SKM-1 treated with dmso at 0.1 percent for 144 hours (cell line): ENCODE data around the gene RNF207.

Source experiments
- DNase-seq: peaks from one replicate; lab custom pipeline; 2025; ENCODE audit not compliant: unreplicated experiment; lab: John Stamatoyannopoulos, UW

RNF207 gene

DNA sequence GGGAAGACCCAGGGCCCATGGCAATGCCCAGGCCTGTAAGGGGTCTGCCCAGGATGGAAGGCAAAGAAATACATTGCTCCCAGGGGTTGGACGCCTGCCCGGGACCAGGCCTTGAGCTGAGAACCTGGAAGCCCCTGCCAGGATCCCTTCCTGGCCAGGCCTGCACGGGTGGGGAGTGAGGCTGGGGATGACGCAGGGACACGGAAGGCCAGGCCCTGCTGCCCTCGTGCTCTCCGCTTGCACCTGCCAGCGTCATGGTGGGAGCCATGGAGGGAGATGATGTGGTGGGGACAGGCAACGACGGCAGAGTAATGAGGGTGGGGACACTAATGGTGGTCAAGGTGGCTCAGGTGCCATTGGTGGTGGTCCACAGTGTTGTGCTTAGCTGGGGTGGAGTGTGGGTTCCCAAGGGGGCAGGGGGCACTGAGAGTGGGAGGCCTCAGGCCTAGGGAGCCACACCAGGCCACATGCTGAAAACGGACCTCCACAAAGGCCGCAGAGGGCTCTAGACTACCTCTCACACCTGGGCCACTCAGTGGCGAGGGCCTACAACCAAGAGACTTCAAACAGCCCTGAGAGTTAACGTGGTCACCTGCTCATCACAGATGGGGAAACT, 42.4 kb downstream of the RNF207 start:
- no peak for DNase-seq

DNA sequence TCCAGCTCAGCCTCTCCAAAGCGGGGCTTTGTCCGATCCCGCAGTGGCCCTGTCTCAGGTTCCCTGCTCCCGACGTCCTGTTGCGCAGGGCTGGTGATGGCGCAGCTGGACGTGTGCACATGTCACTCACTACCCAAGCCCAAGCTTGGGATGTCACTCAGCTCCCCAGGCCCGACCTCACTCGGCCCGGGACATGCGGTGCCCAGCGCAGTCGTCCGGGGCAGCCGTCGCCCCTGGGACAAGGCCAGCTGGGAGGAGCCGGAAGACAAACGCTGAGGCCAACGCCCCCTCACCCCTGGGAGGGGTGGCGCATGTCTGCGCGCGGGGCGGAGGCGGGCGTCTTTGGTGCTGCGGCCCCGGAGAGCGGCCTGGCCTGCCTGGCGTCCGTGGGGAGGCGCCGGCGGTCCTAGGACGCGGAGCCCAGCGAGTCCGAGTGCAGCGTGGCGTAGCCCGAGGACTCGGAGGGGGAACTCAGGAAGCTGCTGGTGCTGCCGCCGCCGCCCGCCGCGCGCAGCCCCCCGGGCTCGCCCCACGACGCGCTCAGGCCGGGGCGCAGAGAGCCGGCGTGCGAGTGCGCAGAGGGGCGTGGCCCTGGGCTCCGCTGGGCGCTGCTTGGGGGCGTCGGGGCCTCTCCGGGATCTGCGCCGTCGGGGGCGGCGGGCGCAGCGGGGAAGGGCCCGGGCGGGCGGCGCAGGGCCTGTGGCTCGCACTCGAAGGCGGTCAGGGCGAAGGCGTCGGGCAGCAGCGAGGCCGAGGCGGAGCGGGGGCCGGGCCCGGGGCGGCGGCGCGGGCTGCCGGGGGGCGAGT, 43.2 kb downstream of the RNF207 start:
- no peak for DNase-seq

DNA sequence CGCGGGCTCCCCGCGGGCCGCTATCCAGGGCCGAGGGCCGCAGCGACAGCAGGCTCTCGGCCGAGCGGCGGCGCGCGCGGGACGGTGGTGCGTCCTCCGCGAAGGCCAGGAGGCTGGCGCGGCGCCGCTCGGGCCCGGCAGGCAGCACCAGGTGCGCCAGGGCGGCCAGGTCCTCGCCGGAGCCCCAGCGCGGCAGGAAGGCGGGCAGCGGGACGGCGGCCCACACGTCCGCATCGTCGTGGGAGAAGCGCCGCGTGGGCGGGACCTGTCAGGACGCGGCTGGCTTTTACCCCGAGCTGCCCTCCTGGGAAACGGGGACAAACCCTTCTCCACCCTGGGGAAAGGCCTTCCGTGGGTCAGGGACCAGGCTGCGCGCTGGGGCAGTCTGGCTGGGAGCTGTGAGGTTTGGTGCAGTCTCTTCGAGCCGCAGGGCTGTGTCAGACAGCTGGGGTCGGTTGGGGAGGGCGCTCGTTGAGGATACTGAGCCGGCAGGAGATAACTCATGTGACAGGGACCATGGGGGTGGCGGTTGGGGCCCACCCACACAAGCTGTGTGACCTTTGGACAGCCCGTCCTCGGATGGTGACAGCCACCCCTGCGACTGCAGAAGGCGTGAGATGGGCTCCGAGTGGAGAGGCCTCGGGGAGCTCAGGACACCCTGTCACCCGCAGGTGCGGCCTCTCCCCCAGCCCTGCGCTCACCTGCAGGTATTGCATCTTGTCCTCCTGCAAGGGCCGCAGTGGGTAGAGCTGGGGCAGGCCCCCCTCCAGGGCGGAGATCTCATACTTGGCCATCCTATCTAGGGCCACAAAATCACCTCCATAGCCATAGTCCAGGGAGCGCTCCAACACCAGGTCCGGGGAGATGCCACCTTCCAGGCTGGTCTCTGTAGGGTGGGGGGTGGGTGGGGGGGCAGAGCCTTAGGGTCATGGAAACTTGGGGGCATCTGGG, 44.1 kb downstream of the RNF207 start:
- DNase-seq = no peak

DNA sequence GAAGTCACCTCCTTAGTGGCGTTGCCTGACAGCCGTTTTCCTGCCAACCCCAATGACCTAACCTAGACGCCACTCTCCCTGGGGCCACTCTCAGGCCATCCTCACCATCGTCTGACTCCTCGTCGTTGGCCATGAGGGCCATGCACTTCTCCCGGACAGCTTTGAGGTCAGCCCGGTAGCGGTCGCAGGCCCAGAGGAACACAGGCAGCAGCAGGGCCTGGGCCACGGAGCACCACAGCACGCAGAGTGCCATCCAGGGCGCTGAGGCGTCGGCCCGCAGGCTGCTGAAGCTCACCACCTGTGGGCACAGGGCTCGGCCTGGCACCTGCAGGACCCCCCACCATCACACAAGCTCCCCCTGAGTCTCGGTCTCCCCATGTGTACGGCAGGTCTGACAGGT, 45.3 kb downstream of the RNF207 start:
- DNase-seq = no peak

DNA sequence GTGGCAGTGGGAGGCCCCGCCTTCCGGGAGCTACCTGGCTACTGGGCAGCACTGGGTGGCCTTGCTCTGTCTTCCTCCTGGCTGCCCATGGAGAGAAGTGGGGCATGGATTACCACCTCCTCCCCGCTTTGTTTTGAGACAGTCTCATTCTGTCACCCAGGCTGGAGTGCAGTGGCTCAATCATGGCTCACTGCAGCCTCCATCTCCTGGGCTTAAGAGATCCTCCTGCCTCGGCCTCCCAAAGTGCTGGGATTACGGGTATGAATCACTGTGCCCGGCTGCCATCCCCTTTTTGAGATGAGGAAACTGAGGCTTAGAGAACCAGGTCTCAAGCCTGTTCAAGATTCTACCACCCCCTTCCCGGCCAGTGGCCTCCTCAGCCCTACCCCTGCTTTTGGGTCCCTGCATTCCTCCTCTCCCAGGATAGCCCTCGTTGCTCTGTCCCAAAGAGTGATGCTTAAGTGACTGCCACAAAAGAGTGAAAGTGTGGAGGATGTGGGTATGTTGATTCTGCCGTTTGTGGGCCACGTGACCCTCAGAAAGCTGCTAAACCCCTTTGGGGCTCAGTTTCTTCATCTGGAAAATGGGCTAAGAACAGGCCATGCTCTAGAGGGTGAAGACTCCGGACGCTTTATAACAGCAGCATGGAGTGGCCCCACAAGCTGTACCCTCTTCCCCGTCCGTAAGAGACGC, 45.9 kb downstream of the RNF207 start:
- no peak for DNase-seq

DNA sequence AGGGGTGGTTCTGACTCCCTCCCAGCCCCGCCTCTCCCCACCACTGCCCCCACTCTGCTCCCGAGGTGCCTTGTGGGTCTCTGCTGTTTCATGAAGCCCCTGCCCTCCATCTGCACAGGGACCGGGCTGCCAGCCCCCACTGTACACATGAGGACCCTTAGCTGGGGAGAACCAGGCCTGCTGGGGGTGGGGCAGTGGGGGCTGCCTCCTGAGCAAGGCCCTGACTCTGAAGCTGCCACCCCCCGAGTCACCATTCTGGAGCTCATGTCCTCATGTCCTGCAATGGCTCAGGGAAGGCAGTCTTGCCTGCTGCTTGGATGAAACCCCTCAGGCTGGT, 46.4 kb downstream of the RNF207 start:
- no peak for DNase-seq

DNA sequence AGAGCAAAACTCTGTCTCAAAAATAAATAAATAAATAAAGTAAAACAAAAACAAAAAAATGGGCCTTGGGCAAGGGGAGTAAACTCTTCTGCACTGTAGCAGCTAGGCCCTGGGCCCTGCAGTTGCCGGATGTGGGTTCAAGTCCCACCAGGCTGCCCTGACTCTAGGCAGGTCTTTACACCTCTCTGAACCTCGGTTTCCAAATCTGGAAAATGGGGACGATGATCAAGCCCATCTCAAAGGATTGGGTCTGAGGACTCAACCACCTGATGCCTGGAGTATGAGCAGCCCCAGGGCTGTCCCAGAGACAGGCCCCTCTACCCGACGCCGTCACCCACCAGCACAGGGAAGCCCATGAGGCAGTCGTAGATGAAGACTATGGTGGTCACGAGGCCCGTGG, 47.5 kb downstream of the RNF207 start:
- no peak for DNase-seq

DNA sequence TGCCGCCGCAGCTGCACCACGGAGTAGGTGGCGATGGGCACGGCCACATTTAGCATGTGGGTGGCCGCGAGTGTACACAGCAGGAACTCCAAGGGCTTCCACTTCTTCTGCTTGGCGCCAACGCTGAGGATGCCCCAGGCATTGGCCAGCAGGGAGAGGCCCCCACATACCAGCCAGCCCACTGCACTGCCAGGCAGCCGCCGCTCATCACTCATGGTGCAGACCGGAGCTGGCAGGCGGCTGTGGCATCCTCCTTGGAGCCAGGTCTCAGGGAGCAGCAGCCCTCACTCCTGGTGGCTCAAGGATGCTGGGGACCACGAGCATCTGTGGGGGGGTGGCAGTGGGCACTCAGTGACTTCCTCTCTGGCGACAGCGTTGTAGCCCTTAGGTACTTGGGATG, 48.8 kb downstream of the RNF207 start:
- no peak for DNase-seq

DNA sequence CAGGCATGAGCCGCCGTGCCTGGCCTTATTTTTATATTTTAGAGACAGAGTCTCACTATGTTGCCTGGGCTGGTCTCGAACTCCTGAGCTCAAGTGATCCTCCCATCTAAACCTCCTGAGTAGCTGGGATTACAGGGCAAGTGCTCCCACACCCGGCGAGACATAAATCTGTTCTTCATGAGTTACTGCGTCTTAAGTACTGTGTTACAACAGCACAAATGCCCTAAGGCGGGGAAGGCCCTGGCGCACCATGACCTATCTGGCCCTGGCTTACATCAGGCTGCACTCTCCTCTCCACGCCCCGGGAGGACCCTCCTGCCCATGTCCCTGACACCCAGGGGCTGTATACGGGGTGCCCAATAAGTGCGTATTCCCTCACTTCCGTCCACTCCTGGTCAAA, 50.7 kb downstream of the RNF207 start:
- DNase-seq = no peak

DNA sequence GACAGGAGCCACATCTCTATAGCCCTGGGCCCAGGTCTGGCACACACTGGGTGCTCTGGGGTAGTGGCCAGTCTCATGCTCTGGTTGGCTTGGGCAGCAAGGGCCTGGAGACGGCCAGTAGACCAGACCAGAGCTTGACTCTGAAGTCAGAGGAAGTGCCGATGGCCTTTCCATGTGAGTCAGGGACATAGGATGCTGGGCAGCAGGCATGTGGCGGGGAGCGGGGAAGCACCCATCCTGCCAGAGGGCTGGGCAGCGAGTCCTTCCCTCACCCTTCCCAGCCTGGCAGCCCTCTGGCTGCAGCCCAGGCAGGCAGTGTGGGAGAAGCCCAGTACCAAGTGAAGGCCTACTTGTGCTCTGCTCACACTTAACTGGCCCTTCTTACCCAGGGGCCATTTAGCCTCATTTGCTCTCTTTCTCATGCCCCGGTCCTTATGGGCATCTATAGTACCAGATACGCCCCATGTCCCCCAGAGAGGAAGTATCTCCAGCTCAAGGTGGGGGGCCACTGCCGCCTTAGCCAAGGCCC, 51.7 kb downstream of the RNF207 start:
- DNase-seq = no peak

DNA sequence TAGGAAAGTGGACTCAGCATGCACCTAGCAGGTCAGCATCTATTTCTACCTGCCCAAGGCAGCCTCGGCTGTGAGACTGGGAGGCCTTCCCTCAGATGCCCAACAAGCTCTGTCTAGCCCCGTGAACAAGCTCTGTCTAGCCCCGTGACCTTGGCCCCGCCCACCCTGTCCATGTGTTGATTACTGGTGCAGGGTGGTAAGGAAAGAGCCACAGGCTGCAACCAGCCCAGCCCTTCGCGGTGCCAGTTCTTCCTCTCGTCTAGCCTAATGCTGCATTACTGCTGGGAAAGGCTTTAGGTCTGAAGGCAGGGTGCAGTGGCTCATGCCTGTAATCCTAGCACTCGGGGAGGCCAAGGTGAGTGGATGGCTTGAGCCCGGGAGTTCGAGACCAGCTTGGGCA, 52.8 kb downstream of the RNF207 start:
- DNase-seq = no peak

DNA sequence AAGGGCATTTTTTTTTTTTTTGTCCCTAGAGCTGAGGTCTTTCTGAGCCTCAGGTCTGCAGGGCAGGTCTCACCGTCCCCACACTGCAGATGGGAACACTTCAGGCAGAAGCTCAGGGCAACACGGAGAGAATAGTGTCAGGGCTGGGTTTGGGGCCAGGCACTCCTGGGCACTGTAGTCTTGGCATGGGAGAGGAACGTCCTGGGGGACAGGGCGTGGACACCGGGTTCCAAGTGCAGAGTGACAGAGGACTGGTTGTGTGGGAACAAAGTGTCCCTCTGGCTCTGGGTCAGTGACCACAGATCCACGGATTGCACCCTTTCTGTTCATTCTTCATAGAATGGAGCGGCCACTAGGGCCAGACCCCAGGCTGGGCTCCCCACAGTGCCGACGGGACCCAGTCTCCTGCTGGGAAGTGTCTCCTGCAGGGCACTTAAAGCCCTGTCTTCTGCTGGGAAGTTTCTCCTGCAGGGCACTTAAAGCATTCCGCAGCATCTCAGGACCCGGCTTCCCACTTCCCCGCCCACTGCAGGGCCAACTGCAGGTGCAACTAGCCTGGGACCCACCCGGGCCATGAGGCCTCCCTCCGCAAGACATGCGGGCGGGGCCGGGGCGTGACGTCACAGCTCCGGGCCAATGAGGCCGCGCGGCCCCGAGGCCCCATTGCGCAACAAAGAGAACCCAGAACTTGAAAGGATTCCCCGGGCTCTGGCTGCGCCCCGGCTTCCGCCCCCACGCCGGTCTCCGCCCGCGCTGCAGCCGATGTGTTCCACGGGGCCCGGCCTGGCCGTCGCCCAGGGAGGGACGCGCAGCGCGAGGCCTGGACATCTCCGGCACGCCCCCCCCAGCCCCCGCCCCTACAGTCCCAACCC, 53.8 kb downstream of the RNF207 start:
- peak; percentile 36 for DNase-seq

DNA sequence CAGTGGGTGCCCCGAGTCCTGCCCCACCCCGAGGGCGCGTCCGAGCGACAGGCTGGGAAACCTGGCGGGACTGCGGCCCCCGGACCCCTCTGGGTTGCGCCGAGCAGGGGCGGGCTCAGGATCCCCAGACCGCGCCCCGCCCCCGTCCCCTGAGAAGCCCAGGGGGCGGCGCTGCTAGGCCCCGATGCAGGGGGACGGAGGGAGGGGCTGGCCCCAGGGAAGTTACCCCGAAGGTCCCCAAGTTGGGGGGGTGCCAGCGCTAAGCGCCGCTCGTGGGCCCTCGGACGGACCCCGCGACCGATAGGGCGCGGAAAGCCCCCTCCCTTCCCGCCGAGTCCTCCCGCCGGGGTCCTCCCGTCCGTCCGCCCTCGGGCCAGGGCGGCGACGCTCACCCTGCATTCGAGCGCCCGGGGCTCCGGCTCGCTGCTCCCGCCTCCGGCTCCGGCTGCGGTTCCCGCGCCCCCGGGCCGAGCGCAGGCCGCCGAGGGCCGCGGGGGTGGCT, 54.6 kb downstream of the RNF207 start:
- DNase-seq = no peak

DNA sequence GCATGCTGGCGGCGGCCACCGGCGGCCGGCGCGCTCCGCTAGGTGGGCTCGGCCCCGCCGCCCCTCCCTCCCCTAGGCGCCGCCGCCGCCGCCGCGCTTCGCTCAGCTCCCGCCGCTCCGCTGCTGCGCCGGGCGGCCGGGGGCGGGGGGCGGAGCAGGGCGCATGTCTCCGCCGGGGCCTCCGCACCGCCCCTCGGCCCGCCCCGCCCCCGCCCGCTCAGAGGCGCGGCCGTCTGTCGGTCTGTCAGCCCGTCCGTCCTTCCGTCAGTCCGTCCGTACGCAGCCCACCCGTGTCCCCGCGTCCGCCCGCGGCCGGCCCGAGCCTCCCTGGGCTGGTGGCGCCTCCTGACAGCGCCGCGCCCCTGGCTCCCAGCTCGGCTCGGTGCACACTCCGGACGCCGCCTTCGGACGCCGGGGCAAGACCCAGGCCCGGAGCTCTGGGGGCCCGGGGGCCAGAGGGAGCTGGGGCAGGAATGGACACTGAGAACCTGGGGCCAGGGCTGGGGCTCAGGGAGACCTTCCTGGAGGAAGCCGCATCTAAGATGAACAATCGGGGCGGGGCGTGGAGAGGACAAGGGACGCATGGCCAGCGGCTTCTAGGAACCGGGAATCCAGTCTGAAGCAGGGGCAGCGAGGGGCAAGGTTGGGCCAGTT, 55.2 kb downstream of the RNF207 start, which contains the start of gene GPR153:
TSS of gene GPR153 (minus strand) at position 138 of the 654 bp plus-strand sequence. CDS start 6,193 bp downstream, outside the sequence.
- DNase-seq = peak; percentile 4

DNA sequence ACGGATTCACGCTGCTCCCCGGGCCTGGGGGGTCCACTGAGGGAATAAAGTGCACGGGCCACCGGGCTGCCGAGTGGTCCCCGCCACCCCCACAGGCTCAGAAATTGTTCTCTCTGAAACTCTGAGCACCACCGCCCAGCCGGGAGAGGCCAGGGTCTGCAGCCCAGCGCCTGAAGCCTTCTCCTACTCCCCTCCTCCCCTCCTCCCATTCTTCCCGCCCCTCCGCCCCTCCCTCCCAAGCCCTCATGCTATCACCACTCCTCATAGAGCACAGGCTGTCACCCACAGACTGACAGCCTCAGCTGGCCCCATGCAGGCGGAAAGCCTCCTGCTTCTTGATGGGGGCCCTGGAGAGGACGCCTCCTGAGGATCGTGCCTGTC, 55.7 kb downstream of the RNF207 start:
- DNase-seq = no peak

DNA sequence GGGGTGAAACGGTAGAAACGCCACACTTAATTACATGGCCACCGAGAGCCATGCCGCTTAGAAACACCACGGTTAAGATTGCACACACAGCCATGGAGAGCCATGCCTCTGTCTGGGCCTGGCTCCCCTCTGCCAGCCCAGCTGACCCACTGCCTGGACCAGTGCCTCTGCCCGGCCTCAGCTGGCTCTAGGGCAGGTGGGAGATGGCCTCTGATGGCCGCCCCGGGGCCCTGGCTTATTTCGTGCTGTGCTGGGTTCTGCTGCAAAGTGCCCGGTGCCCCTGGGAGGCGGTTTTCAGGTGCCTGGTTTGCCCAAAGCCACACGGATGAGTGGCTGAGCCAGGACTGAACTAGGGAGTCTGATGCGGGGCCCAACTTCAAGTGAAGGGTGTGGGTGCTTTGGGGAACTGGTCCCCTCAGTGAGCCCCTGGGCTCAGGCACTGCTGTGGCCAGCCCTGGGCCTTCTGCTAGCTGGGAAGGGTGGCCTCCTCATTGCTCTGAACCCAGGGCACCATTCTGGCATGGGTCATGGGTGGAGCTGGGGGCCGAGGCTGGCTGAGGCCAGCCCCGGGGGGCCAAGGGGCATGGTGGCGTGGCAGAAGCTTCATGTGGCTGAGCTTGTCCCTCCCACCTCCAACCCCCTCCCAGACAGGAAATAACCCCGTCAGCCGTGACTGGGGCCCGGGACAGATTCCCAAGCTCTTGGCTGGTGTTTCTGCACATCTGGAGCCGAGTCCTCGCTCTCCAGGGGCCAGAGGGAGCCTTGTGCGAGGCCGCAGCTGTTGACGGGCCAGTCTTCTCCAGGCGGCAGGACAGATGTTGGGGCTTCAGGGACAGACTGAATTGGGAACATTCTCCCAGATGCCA, 56.9 kb downstream of the RNF207 start:
- no peak for DNase-seq

DNA sequence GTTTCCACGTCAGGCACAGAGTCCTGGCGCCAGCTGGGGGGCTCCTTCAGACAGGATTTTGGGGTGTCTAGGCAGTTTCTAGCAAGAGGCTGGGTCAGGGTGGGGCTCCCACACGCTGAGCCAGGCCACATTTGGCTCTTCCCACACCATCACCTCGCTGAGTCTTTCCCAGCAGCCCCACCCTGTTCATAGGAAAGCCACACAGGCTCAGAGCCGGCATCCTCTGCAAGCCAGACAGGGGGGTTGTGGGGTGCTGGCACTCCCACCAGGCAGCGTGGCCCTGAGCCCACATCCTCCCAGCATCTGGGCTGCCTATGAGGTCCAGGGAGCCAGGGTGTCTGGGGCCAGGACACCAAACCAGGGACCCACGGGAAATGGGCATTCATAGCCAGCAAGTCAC, 57.8 kb downstream of the RNF207 start:
- DNase-seq = no peak

DNA sequence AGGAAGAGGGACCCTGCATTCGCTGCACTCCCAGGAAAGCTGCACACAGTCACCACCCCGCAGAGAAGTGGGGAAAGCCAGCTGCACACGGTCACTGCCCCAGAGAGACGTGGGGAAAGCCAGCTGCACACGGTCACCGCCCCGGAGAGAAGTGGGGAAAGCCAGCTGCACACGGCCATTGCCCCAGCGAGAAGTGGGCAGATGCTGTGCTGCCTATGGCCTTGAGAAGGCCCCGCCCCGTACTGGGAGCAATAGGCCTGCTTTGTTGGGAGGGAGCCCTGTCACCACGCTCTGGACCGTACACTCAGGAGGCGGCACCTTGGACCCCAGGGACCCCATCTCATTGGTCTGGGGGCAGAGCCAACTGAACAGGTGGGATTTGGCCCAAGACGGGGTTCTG, 59.2 kb downstream of the RNF207 start:
- DNase-seq = no peak
